ENCODE results near the gene FIG4. TPM values are rescaled to one million over a fixed set of nuclear protein-coding genes. Genes with fewer than 3 reads are reported as not detected.

FIG4 gene
- total RNA-seq, 1 donor from 2014 or later: 15.6 TPM

- Histone ChIP-seq H3K27me3 (ENCODE audit: control insufficient read depth, insufficient read depth, low read length) (no peaks in the 10 kb centered on the region), H3K4me3 (ENCODE audit: low read depth, low read length) (no peak overlapping the region), H3K36me3 (ENCODE audit: control insufficient read depth, insufficient read depth, low read length) (no peaks in the 10 kb centered on the region)
- no peak for DNase-seq (ENCODE audit: low read depth)
- no peak for TF ChIP-seq CTCF (IDR thresholded peaks at IDR 0.05; ENCODE audit: insufficient read depth, low read length, poor library complexity, severe bottlenecking)
Measured at GRCh38 chr6:109772883-109773431, 81.9 kb downstream of the FIG4 start.

- H3K27me3 ChIP-seq (ENCODE audit: control insufficient read depth, insufficient read depth, low read length): no peaks in the 10 kb centered on the region
- no peak for DNase-seq (ENCODE audit: low read depth)
- TF ChIP-seq CTCF (IDR thresholded peaks at IDR 0.05; ENCODE audit: insufficient read depth, low read length, poor library complexity, severe bottlenecking): no peak
- no peaks in the 10 kb centered on the region for H3K36me3 ChIP-seq (ENCODE audit: control insufficient read depth, insufficient read depth, low read length)
- H3K4me3 ChIP-seq (ENCODE audit: low read depth, low read length): no peak overlapping the region
Measured at GRCh38 chr6:109781001-109781400, 89.9 kb downstream of the FIG4 start.

- Histone ChIP-seq H3K36me3 (ENCODE audit: control insufficient read depth, insufficient read depth, low read length) (no peaks in the 10 kb centered on the region), H3K4me3 (ENCODE audit: low read depth, low read length) (no peak overlapping the region), H3K27me3 (ENCODE audit: control insufficient read depth, insufficient read depth, low read length) (no peaks in the 10 kb centered on the region)
- DNase-seq (ENCODE audit: low read depth): no peak
- no peak for TF ChIP-seq CTCF (IDR thresholded peaks at IDR 0.05; ENCODE audit: insufficient read depth, low read length, poor library complexity, severe bottlenecking)
Measured at GRCh38 chr6:109782491-109782999, 91.4 kb downstream of the FIG4 start.

GRCh38 chr6:109783250-109783986 is 92.3 kb downstream of the FIG4 start:
- Histone ChIP-seq H3K4me3 (ENCODE audit: low read depth, low read length) (no peak overlapping the region), H3K27me3 (ENCODE audit: control insufficient read depth, insufficient read depth, low read length) (no peaks in the 10 kb centered on the region), H3K36me3 (ENCODE audit: control insufficient read depth, insufficient read depth, low read length) (no peaks in the 10 kb centered on the region)
- peak; percentile 25 for TF ChIP-seq CTCF (IDR thresholded peaks at IDR 0.05; ENCODE audit: insufficient read depth, low read length, poor library complexity, severe bottlenecking)
- DNase-seq (ENCODE audit: low read depth): no peak

GRCh38 chr6:109787312-109787711 is 96.2 kb downstream of the FIG4 start:
- H3K27me3 ChIP-seq (ENCODE audit: control insufficient read depth, insufficient read depth, low read length): no peaks in the 10 kb centered on the region

More at GRCh38 chr6:109787312-109787711, 96.2 kb downstream of the FIG4 start:
- TF ChIP-seq CTCF (IDR thresholded peaks at IDR 0.05; ENCODE audit: insufficient read depth, low read length, poor library complexity, severe bottlenecking): no peak
- DNase-seq (ENCODE audit: low read depth): no peak
- Histone ChIP-seq H3K4me3 (ENCODE audit: low read depth, low read length) (no peak overlapping the region), H3K36me3 (ENCODE audit: control insufficient read depth, insufficient read depth, low read length) (no peaks in the 10 kb centered on the region)

Measured in kidney epithelial cell (primary cell).